ENCODE data around the gene ITGB7.

ITGB7 gene

DNA sequence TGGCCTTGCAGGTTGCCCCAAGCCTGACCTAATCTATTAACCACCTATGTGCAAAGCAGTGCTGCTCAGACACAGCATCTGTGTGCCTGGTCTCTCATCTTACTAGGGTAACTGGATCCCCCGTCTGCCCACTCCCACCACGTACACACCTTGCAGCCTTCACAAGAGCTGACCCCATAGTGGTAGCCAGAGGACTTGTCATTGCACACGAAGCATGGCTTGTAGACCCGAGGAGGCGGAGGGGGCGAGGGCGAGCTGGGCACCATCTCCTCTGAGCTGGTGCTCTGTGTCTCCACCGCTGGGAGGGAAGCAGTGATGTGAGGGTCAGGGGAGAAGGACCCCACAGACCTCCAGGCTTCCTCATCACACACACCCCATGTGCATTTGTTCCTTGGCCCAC is 8.4 kb upstream of the ITGB7 start:
- no peak overlapping the region for H3K9ac ChIP-seq (ENCODE audit: low read length)
- no peak overlapping the region for H3K4me3 ChIP-seq (ENCODE audit: low read length)
- peaks cover 22% of the 10 kb centered on the region for H3K4me1 ChIP-seq (ENCODE audit: low read length)
- no peaks in the 10 kb centered on the region for H3K9me2 ChIP-seq (replicated peaks; ENCODE audit: insufficient read depth, low read length)
- H3K27me3 ChIP-seq (replicated peaks; ENCODE audit: insufficient read depth, low read length): no peaks in the 10 kb centered on the region
- H3K27ac ChIP-seq (ENCODE audit: low read length): no peak overlapping the region
- H2AFZ ChIP-seq (ENCODE audit: low read length): no peak overlapping the region
- peaks cover 43% of the 10 kb centered on the region for H3K79me2 ChIP-seq (ENCODE audit: low read length)
- DNase-seq: no peak
- no peaks in the 10 kb centered on the region for H3K36me3 ChIP-seq (replicated peaks; ENCODE audit: insufficient read depth, low read length)
- no peak overlapping the region for H3K4me2 ChIP-seq (ENCODE audit: low read depth, low read length)
- H4K20me1 ChIP-seq (ENCODE audit: insufficient read depth, low read length): no peaks in the 10 kb centered on the region
- no peaks in the 10 kb centered on the region for H3K9me3 ChIP-seq (replicated peaks; ENCODE audit: insufficient read depth, low read length)
- TF ChIP-seq EZH2phosphoT487 (IDR thresholded peaks at IDR 0.05; ENCODE audit: low read length): no peak
- TF ChIP-seq, protein P1, sequence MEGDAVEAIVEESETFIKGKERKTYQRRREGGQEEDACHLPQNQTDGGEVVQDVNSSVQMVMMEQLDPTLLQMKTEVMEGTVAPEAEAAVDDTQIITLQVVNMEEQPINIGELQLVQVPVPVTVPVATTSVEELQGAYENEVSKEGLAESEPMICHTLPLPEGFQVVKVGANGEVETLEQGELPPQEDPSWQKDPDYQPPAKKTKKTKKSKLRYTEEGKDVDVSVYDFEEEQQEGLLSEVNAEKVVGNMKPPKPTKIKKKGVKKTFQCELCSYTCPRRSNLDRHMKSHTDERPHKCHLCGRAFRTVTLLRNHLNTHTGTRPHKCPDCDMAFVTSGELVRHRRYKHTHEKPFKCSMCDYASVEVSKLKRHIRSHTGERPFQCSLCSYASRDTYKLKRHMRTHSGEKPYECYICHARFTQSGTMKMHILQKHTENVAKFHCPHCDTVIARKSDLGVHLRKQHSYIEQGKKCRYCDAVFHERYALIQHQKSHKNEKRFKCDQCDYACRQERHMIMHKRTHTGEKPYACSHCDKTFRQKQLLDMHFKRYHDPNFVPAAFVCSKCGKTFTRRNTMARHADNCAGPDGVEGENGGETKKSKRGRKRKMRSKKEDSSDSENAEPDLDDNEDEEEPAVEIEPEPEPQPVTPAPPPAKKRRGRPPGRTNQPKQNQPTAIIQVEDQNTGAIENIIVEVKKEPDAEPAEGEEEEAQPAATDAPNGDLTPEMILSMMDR (IDR thresholded peaks at IDR 0.05; ENCODE audit: low read length): no peak
- no peak for TF ChIP-seq EZH2 (optimal IDR thresholded peaks at IDR 0.05; ENCODE audit: low read depth, low read length)
- peaks cover 22% of the 10 kb centered on the region for H3F3A ChIP-seq (ENCODE audit: insufficient read depth, low read length)

DNA sequence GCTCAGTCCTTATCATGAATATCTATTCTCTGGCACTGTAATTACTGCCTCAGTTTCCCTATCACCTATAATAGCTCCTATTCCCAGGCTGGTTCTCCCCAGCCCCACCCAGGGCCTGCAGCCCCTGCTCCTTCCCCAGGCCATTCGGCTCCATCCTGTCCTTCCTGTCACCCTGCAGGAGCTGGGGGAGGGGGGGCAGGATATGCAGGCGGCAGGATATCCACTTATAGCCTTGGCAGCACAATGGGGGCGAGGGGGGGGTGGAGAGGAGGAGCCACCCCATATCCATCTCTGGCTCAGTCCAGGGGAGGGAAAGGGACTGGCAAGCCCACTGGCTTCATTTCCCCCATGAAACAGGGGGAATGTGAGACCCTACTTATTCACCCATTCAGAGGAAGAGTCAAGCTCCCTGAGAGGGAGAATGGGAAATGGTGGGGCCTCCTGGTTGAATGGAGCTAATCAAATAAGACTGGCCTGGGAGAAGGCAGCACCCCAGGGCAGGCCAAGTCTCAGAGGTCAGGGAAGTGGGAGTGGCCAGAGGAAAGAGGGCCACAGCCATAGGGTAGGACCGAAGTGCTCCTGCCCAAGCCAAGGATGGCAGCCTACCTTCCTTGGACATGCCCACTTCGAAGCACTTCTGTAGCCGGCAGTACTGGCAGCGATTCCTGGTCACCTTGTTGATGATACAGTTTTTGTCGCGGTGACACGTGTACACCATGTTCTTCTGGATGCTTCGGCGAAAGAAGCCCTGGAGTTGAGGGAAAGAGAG is 7.8 kb upstream of the ITGB7 start:
- no peak overlapping the region for H3K9ac ChIP-seq (ENCODE audit: low read length)
- TF ChIP-seq EZH2phosphoT487 (IDR thresholded peaks at IDR 0.05; ENCODE audit: low read length): no peak
- TF ChIP-seq EZH2 (optimal IDR thresholded peaks at IDR 0.05; ENCODE audit: low read depth, low read length): no peak
- TF ChIP-seq, protein P1 (IDR thresholded peaks at IDR 0.05; ENCODE audit: low read length): no peak
- H3K4me3 ChIP-seq (ENCODE audit: low read length): no peak overlapping the region
- DNase-seq: no peak
- H3K36me3 ChIP-seq (replicated peaks; ENCODE audit: insufficient read depth, low read length): no peaks in the 10 kb centered on the region
- peaks cover 21% of the 10 kb centered on the region for H3F3A ChIP-seq (ENCODE audit: insufficient read depth, low read length)
- H3K79me2 ChIP-seq (ENCODE audit: low read length): peaks cover 49% of the 10 kb centered on the region
- H3K27me3 ChIP-seq (replicated peaks; ENCODE audit: insufficient read depth, low read length): no peaks in the 10 kb centered on the region
- no peak overlapping the region for H3K4me2 ChIP-seq (ENCODE audit: low read depth, low read length)
- no peaks in the 10 kb centered on the region for H3K9me3 ChIP-seq (replicated peaks; ENCODE audit: insufficient read depth, low read length)
- no peaks in the 10 kb centered on the region for H3K9me2 ChIP-seq (replicated peaks; ENCODE audit: insufficient read depth, low read length)
- no peak overlapping the region for H3K27ac ChIP-seq (ENCODE audit: low read length)
- no peak overlapping the region for H2AFZ ChIP-seq (ENCODE audit: low read length)
- no peaks in the 10 kb centered on the region for H4K20me1 ChIP-seq (ENCODE audit: insufficient read depth, low read length)
- peaks cover 27% of the 10 kb centered on the region for H3K4me1 ChIP-seq (ENCODE audit: low read length)

DNA sequence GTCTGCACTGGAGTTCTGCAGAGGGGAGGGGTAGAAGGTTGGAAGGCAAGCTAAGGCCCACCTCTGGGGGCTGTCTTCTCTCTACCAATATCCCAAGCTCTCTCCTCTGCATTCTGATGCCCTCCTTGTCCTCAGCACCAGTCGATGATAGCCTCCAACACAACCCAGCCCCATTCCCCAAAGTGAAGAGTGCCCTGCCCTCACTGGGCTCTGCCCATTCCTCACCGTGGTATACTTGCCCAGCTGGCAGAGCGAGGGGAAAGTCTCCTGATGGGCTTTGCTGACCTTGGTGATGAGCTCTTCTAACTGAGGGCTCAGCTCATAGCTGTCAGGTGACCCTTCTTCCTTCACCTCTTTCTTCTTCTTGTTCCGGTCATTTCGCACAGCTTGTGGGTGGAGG is 7.2 kb upstream of the ITGB7 start:
- Histone ChIP-seq H3F3A (ENCODE audit: insufficient read depth, low read length) (peaks cover 27% of the 10 kb centered on the region), H3K9ac (ENCODE audit: low read length) (no peak overlapping the region), H3K27me3 (replicated peaks; ENCODE audit: insufficient read depth, low read length) (no peaks in the 10 kb centered on the region), H2AFZ (ENCODE audit: low read length) (no peak overlapping the region), H3K4me1 (ENCODE audit: low read length) (peaks cover 25% of the 10 kb centered on the region; the same call in 1 of the 2 replicates), H3K79me2 (ENCODE audit: low read length) (peaks cover 49% of the 10 kb centered on the region), H3K9me3 (replicated peaks; ENCODE audit: insufficient read depth, low read length) (no peaks in the 10 kb centered on the region), H3K4me2 (ENCODE audit: low read depth, low read length) (no peak overlapping the region), H3K36me3 (replicated peaks; ENCODE audit: insufficient read depth, low read length) (no peaks in the 10 kb centered on the region), H3K4me3 (ENCODE audit: low read length) (no peak overlapping the region), H4K20me1 (ENCODE audit: insufficient read depth, low read length) (no peaks in the 10 kb centered on the region), H3K27ac (ENCODE audit: low read length) (no peak overlapping the region), H3K9me2 (replicated peaks; ENCODE audit: insufficient read depth, low read length) (no peaks in the 10 kb centered on the region)
- DNase-seq: no peak
- TF ChIP-seq EZH2phosphoT487 (IDR thresholded peaks at IDR 0.05; ENCODE audit: low read length) (no peak), EZH2 (optimal IDR thresholded peaks at IDR 0.05; ENCODE audit: low read depth, low read length) (no peak)
- TF ChIP-seq, protein P1 (IDR thresholded peaks at IDR 0.05; ENCODE audit: low read length): no peak

Data from MM.1S (cell line).